Stimulated activated CD8-positive, alpha-beta memory T cell treated with anti-CD3 and anti-CD28 coated beads, Interleukin-4, amount 100 ng/mL, for 48 hours (primary cell): Measurements from ENCODE around the gene TBL3.

Experiments used
- DNase-seq: peaks from one replicate; pipeline ENCODE4 v3.0.0-alpha.2; 2020

TBL3 gene

GRCh38 chr16:1984347-1985225 is 12.7 kb downstream of the TBL3 start:
- no peak for DNase-seq

GRCh38 chr16:1985466-1986150 is 13.8 kb downstream of the TBL3 start:
- no peak for DNase-seq

GRCh38 chr16:1987198-1987597 is 15.3 kb downstream of the TBL3 start:
- no peak for DNase-seq

GRCh38 chr16:1989209-1990100 is 17.6 kb downstream of the TBL3 start, which contains the start of gene SYNGR3:
Gene SYNGR3, plus strand, starts transcription at chr16:1989970. Its CDS starts 133 bp downstream, at chr16:1990103.
- no peak for DNase-seq

- DNase-seq = no peak
Observed at GRCh38 chr16:1990101-1990350, 18.2 kb downstream of the TBL3 start.

GRCh38 chr16:1990351-1991134 is 18.7 kb downstream of the TBL3 start:
- peak; percentile 76 for DNase-seq

GRCh38 chr16:1991135-1991551 is 19.3 kb downstream of the TBL3 start:
- DNase-seq = peak; percentile 69

GRCh38 chr16:1991588-1991947 is 19.7 kb downstream of the TBL3 start:
- DNase-seq = peak; percentile 53

GRCh38 chr16:1991948-1992703 is 20.3 kb downstream of the TBL3 start:
- DNase-seq = peak; percentile 99

GRCh38 chr16:1992704-1993317 is 21.0 kb downstream of the TBL3 start:
- no peak for DNase-seq

- DNase-seq = no peak
Observed at GRCh38 chr16:1993731-1994131, 21.9 kb downstream of the TBL3 start.

- no peak for DNase-seq
Observed at GRCh38 chr16:1997494-1998359, 25.9 kb downstream of the TBL3 start.

- DNase-seq = no peak
Observed at GRCh38 chr16:1998360-1998835, 26.5 kb downstream of the TBL3 start.

GRCh38 chr16:1998852-1999801 is 27.3 kb downstream of the TBL3 start:
- no peak for DNase-seq

GRCh38 chr16:1999866-2000514 is 28.1 kb downstream of the TBL3 start:
- no peak for DNase-seq

- no peak for DNase-seq
Observed at GRCh38 chr16:2001035-2001434, 29.2 kb downstream of the TBL3 start.

GRCh38 chr16:2001456-2002355 is 29.9 kb downstream of the TBL3 start:
- DNase-seq = no peak
